ENCODE data around the gene NCOA7.

DNA sequence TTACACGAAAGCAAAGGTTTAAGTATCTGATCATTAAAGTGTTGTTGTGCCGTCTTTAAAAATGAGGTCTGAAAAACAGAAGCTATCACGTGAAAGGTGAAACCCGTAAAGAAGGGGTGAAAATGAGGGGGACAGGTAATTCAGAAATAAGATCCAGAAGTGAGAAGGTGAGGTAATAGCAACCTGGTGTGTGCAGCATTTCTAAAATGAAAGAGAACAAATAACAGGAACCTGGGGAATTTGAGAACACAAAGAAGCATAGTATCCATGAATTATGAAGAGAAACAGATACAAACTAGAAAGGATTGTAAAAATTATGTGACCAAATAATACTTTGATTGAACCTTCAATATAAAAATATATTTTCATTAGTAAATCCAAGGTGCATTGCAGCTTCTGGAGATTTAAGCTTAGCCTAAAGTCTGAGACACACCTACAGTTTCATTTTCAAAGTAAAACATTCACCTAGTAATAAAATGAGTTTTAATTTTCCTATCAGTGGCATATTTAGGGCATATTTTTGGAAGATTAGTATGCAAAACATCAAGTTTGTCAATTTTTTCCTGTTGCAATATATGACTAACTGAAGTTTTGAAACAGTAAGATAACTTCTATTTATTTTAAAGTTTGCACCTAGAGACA is 39.9 kb upstream of the NCOA7 start:
- TF ChIP-seq, protein P1, sequence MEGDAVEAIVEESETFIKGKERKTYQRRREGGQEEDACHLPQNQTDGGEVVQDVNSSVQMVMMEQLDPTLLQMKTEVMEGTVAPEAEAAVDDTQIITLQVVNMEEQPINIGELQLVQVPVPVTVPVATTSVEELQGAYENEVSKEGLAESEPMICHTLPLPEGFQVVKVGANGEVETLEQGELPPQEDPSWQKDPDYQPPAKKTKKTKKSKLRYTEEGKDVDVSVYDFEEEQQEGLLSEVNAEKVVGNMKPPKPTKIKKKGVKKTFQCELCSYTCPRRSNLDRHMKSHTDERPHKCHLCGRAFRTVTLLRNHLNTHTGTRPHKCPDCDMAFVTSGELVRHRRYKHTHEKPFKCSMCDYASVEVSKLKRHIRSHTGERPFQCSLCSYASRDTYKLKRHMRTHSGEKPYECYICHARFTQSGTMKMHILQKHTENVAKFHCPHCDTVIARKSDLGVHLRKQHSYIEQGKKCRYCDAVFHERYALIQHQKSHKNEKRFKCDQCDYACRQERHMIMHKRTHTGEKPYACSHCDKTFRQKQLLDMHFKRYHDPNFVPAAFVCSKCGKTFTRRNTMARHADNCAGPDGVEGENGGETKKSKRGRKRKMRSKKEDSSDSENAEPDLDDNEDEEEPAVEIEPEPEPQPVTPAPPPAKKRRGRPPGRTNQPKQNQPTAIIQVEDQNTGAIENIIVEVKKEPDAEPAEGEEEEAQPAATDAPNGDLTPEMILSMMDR (IDR thresholded peaks at IDR 0.05; ENCODE audit: borderline replicate concordance, extremely low read depth, low read length, poor library complexity, severe bottlenecking), result no peak
- TF ChIP-seq EZH2 (IDR thresholded peaks at IDR 0.05; ENCODE audit: borderline replicate concordance, low read depth, low read length, severe bottlenecking), result no peak

Measured in DND-41 (cell line).